ENCODE measurements around the gene CECR2. TPM values are rescaled to one million over a fixed set of nuclear protein-coding genes. Genes with fewer than 3 reads are reported as not detected.

Gene CECR2
- total and polyA plus RNA-seq, 8 donors, result 8.0 to 22.0 (median 17.1) TPM

GRCh38 chr22:17348464-17349103 lies 20.7 kb upstream of the CECR2 start:
- DNase-seq (no peak), ATAC-seq (peak; percentile 62)
- Histone ChIP-seq H3K27ac (no peak overlapping the region), H3K27me3 (no peaks in the 10 kb centered on the region), H3K4me1 (no peaks in the 10 kb centered on the region), H3K4me3 (no peak overlapping the region), H3K9me3 (no peaks in the 10 kb centered on the region), H3K36me3 (no peaks in the 10 kb centered on the region)
- intact Hi-C loops (cut with DNase I), result no loop called here
- no peak for TF ChIP-seq CTCF (IDR thresholded peaks at IDR 0.05)

GRCh38 chr22:17349172-17349571 lies 20.1 kb upstream of the CECR2 start:
- Histone ChIP-seq H3K9me3 (no peaks in the 10 kb centered on the region), H3K4me1 (no peaks in the 10 kb centered on the region), H3K27me3 (no peaks in the 10 kb centered on the region), H3K36me3 (no peaks in the 10 kb centered on the region), H3K27ac (no peak overlapping the region), H3K4me3 (no peak overlapping the region)
- DNase-seq (no peak), ATAC-seq (no peak)
- intact Hi-C loops (cut with DNase I), result no loop called here
- no peak for TF ChIP-seq CTCF (IDR thresholded peaks at IDR 0.05)

- Histone ChIP-seq H3K4me3 (no peak overlapping the region), H3K4me1 (no peaks in the 10 kb centered on the region), H3K27ac (no peak overlapping the region), H3K9me3 (no peaks in the 10 kb centered on the region), H3K27me3 (no peaks in the 10 kb centered on the region), H3K36me3 (no peaks in the 10 kb centered on the region)
- intact Hi-C loops (cut with DNase I), result no loop called here
- no peak for ATAC-seq
- DNase-seq, result no peak
- no peak for TF ChIP-seq CTCF (IDR thresholded peaks at IDR 0.05)
Measured at GRCh38 chr22:17350292-17350691, 19.0 kb upstream of the CECR2 start.

GRCh38 chr22:17352798-17353197 lies 16.5 kb upstream of the CECR2 start:
- no peak for DNase-seq
- no peak overlapping the region for H3K27ac ChIP-seq
- intact Hi-C loops (cut with DNase I), result no loop called here
- H3K4me3 ChIP-seq, result no peak overlapping the region
- ATAC-seq, result no peak
- no peaks in the 10 kb centered on the region for H3K27me3 ChIP-seq
- H3K36me3 ChIP-seq, result no peaks in the 10 kb centered on the region
- no peaks in the 10 kb centered on the region for H3K4me1 ChIP-seq
- no peak for TF ChIP-seq CTCF (IDR thresholded peaks at IDR 0.05)
- H3K9me3 ChIP-seq, result no peaks in the 10 kb centered on the region

DNA sequence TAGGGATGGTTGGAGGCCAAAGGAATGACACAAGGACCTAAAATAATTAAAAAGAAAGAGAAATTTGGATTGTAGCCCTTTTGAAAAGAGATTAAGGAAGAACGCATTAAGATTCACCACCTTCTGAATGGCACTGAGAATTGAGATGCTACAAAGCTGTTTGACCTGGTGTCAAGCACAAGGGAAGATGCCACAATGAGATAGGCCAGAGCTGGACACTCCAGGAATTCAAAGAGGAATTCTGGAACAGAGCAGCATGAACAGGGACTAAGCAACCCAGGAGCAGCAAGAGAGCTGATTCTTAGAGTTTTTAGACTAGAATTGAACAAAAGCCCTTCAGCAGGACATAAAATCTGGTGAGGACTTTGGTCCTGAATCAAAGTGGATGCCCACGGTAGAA lies 11.6 kb upstream of the CECR2 start:
- intact Hi-C loops (cut with DNase I), result no loop called here
- DNase-seq (no peak), ATAC-seq (no peak)
- Histone ChIP-seq H3K27me3 (no peaks in the 10 kb centered on the region), H3K27ac (no peak overlapping the region), H3K4me3 (no peak overlapping the region), H3K9me3 (no peaks in the 10 kb centered on the region), H3K4me1 (no peaks in the 10 kb centered on the region), H3K36me3 (no peaks in the 10 kb centered on the region)
- no peak for TF ChIP-seq CTCF (IDR thresholded peaks at IDR 0.05)

Measured in left lung (tissue), 10 donors.